Liver (tissue), 3 donors: ENCODE measurements around the gene LCORL.

Experiments used
- CTCF ChIP-seq: fragments of 150-350 bp; IDR thresholded peaks from 2 replicates; pipeline ENCODE4 v1.5.1; 2017; ENCODE audit warnings: improper control_type of control experiment, low read depth, low read length; ENCODE audit not compliant: missing input control
- EGR1 ChIP-seq, 2 donors: IDR thresholded peaks; 2 replicates each; pipeline ENCODE4 v1.6.1; 2016 to 2018; ENCODE audit warnings: antibody characterized with exemption in 2 of 2, low read depth in 2 of 2
- FOXA1 ChIP-seq: IDR thresholded peaks from 2 replicates; pipeline ENCODE4 v1.6.1; 2016; ENCODE audit warnings: antibody characterized with exemption
- GABPA ChIP-seq, 2 donors: IDR thresholded peaks in 1 of 2; conservative IDR thresholded peaks in 1 of 2; 2 replicates each; pipeline ENCODE4 v1.6.1; 2016; ENCODE audit warnings: antibody characterized with exemption in 2 of 2, mild to moderate bottlenecking in 1 of 2, moderate library complexity in 1 of 2
- MAX ChIP-seq: IDR thresholded peaks from 2 replicates; pipeline ENCODE4 v1.6.1; 2016; ENCODE audit warnings: antibody characterized with exemption
- RAD21 ChIP-seq, 2 donors: IDR thresholded peaks; 2 replicates each; pipeline ENCODE4 v1.6.1; 2016; ENCODE audit warnings: antibody characterized with exemption in 2 of 2, mild to moderate bottlenecking in 2 of 2
- YY1 ChIP-seq: IDR thresholded peaks from 2 replicates; pipeline ENCODE4 v1.6.1; 2016; ENCODE audit warnings: antibody characterized with exemption, mild to moderate bottlenecking
- donor health status: healthy.
- donor health status: healthy.

GRCh38 chr4:17884063-17884462 is 137.5 kb downstream of the LCORL start:
- TF ChIP-seq CTCF (no peak), MAX (no peak), FOXA1 (no peak), YY1 (no peak), RAD21 (IDR thresholded peaks at IDR 0.05) (no peak), GABPA (IDR thresholded peaks at IDR 0.05 in 1 of 2, conservative IDR thresholded peaks at IDR 0.05 in 1 of 2) (no peak), EGR1 (IDR thresholded peaks at IDR 0.05; ENCODE audit: low read depth in 2 of 2) (no peak)
